Measurements from ENCODE around the gene CAMKMT.

CAMKMT gene

GRCh38 chr2:44360749-44361329 lies 908 bp upstream of the CAMKMT start:
- Histone ChIP-seq H3K4me1 (ENCODE audit: insufficient read depth, insufficient read length) (no peaks in the 10 kb centered on the region), H3K9ac (ENCODE audit: insufficient read length, low read depth) (peak overlapping the region; percentile 84), H3K4me3 (ENCODE audit: insufficient read length, low read depth) (peak overlapping the region; percentile 77), H3K36me3 (ENCODE audit: insufficient read depth, insufficient read length, low read length) (no peaks in the 10 kb centered on the region), H3K27me3 (ENCODE audit: insufficient read depth, insufficient read length) (no peaks in the 10 kb centered on the region), H3K9me3 (ENCODE audit: insufficient read depth, low read length) (no peaks in the 10 kb centered on the region)
- TF ChIP-seq SUZ12 (IDR thresholded peaks at IDR 0.05; ENCODE audit: extremely low read depth, insufficient read depth, insufficient read length) (no peak), YY1 (IDR thresholded peaks at IDR 0.05; ENCODE audit: insufficient read depth, insufficient read length) (no peak), ZNF274 (IDR thresholded peaks at IDR 0.05; ENCODE audit: low read depth, low read length) (no peak)
- no peak for DNase-seq (ENCODE audit: low read depth, low spot score)

DNA sequence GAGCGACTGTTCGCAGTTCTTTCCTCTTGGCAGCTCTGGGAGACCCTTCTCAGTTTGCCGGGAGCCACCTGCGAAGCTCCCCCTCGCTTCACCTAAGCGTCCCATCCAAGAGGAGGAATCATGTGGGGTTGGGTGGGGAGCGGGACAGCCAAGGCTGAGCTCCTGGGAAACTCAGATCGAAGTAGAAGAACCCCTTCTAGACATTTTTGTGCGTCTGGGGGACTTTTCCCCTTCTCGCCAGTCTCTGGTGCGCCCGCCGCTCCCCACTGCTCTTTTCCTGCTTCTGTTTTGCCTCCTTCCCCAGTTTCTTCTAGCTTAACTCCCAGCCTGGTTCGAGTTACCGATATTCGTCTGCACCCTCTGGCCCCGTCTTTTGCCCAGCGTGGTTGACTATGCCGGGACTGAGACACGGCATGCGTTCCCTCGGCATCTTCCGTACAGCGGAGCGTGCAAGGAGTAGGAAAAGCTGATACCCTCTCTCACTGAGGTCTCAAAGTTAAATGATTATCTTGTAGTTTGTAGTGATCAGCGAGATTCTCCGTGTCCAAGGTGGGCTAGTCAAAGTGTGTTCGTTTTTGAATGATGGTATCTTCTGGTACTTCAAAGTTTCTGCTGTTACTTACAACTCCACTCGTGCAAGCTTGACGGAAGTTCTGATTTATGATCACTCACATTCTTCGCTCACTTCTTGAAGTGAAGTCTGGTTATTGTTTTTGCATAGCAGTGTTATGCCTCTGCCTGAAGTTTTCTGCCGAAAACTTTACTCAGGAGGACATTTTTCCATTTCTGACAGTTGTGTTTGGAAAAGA lies 664 bp downstream of the CAMKMT start:
- Histone ChIP-seq H3K27me3 (ENCODE audit: insufficient read depth, insufficient read length) (no peaks in the 10 kb centered on the region), H3K36me3 (ENCODE audit: insufficient read depth, insufficient read length, low read length) (no peaks in the 10 kb centered on the region), H3K4me3 (ENCODE audit: insufficient read length, low read depth) (peak overlapping the region; percentile 87), H3K9ac (ENCODE audit: insufficient read length, low read depth) (peak overlapping the region; percentile 84), H3K4me1 (ENCODE audit: insufficient read depth, insufficient read length) (no peaks in the 10 kb centered on the region), H3K9me3 (ENCODE audit: insufficient read depth, low read length) (no peaks in the 10 kb centered on the region)
- no peak for DNase-seq (ENCODE audit: low read depth, low spot score)
- TF ChIP-seq SUZ12 (IDR thresholded peaks at IDR 0.05; ENCODE audit: extremely low read depth, insufficient read depth, insufficient read length) (no peak), YY1 (IDR thresholded peaks at IDR 0.05; ENCODE audit: insufficient read depth, insufficient read length) (no peak), ZNF274 (IDR thresholded peaks at IDR 0.05; ENCODE audit: low read depth, low read length) (no peak)

DNA sequence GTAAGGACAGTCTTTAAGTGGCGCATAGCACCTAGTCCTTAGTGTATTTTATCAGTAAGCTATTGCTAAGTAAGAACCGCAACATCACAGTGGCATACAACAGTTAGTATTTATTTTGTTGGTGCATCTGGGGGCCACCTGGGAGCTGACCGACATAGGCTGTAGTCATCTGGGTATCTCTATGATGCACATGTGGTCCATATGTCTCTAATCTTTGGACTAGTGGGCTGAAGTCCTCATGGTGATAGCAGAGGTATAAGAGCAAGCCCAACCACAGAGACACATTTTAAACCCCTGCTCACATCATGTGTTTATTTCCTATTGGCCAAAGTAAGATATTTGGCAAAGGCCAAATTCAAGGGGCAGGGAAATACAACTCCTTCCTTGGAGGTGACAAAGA lies 2.9 kb downstream of the CAMKMT start:
- Histone ChIP-seq H3K36me3 (ENCODE audit: insufficient read depth, insufficient read length, low read length) (no peaks in the 10 kb centered on the region), H3K4me1 (ENCODE audit: insufficient read depth, insufficient read length) (no peaks in the 10 kb centered on the region), H3K9me3 (ENCODE audit: insufficient read depth, low read length) (no peaks in the 10 kb centered on the region), H3K4me3 (ENCODE audit: insufficient read length, low read depth) (no peak overlapping the region), H3K9ac (ENCODE audit: insufficient read length, low read depth) (no peak overlapping the region), H3K27me3 (ENCODE audit: insufficient read depth, insufficient read length) (no peaks in the 10 kb centered on the region)
- no peak for DNase-seq (ENCODE audit: low read depth, low spot score)
- TF ChIP-seq ZNF274 (IDR thresholded peaks at IDR 0.05; ENCODE audit: low read depth, low read length) (no peak), YY1 (IDR thresholded peaks at IDR 0.05; ENCODE audit: insufficient read depth, insufficient read length) (no peak), SUZ12 (IDR thresholded peaks at IDR 0.05; ENCODE audit: extremely low read depth, insufficient read depth, insufficient read length) (no peak)

DNA sequence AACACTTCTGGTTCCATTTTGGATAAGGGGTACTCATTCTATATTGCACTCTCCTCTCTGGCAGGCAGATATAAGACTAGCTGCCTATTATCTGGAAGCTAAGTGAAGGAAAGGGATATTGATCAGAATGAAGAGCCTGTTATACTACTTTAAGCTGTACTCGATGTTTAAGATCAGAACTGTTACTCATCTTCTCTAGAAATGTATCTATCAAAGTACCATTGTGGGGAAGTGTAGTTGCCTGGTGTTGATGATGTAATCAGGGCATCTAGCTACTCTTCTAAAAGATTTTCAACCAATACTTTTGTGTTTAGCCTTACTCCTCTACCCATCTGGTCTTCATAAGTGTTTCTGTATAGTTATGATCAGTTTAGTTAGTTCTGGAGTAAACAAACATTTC lies 5.8 kb downstream of the CAMKMT start:
- DNase-seq (ENCODE audit: low read depth, low spot score), result no peak
- Histone ChIP-seq H3K4me1 (ENCODE audit: insufficient read depth, insufficient read length) (no peaks in the 10 kb centered on the region), H3K9me3 (ENCODE audit: insufficient read depth, low read length) (no peaks in the 10 kb centered on the region), H3K9ac (ENCODE audit: insufficient read length, low read depth) (no peak overlapping the region), H3K27me3 (ENCODE audit: insufficient read depth, insufficient read length) (no peaks in the 10 kb centered on the region), H3K4me3 (ENCODE audit: insufficient read length, low read depth) (no peak overlapping the region), H3K36me3 (ENCODE audit: insufficient read depth, insufficient read length, low read length) (no peaks in the 10 kb centered on the region)
- TF ChIP-seq ZNF274 (IDR thresholded peaks at IDR 0.05; ENCODE audit: low read depth, low read length) (no peak), YY1 (IDR thresholded peaks at IDR 0.05; ENCODE audit: insufficient read depth, insufficient read length) (no peak), SUZ12 (IDR thresholded peaks at IDR 0.05; ENCODE audit: extremely low read depth, insufficient read depth, insufficient read length) (no peak)

GRCh38 chr2:44369392-44369791 lies 7.6 kb downstream of the CAMKMT start:
- H3K4me1 ChIP-seq (ENCODE audit: insufficient read depth, insufficient read length), result no peaks in the 10 kb centered on the region
- TF ChIP-seq ZNF274 (IDR thresholded peaks at IDR 0.05; ENCODE audit: low read depth, low read length), result no peak
- TF ChIP-seq YY1 (IDR thresholded peaks at IDR 0.05; ENCODE audit: insufficient read depth, insufficient read length), result no peak
- no peak for TF ChIP-seq SUZ12 (IDR thresholded peaks at IDR 0.05; ENCODE audit: extremely low read depth, insufficient read depth, insufficient read length)
- DNase-seq (ENCODE audit: low read depth, low spot score), result no peak
- H3K9me3 ChIP-seq (ENCODE audit: insufficient read depth, low read length), result no peaks in the 10 kb centered on the region
- no peak overlapping the region for H3K9ac ChIP-seq (ENCODE audit: insufficient read length, low read depth)
- H3K36me3 ChIP-seq (ENCODE audit: insufficient read depth, insufficient read length, low read length), result peaks cover 2% of the 10 kb centered on the region
- H3K27me3 ChIP-seq (ENCODE audit: insufficient read depth, insufficient read length), result no peaks in the 10 kb centered on the region
- no peak overlapping the region for H3K4me3 ChIP-seq (ENCODE audit: insufficient read length, low read depth)

DNA sequence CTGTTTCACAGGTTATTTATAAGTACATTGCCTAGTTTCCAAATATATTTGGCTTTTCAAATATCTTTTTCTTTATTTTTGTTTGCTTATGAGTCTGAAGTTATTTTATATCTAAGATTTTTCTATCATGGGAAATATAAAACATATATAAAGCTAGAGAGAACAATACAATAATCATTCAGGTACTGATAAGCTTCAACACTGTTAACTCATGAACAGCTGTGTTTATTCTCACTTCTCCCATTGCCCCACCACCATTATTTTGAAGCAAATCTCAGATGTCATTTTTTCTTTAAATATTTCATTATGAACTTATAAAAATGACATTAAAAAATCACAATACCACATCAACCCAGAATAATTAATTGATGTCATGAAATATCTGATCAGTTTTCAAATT lies 9.7 kb downstream of the CAMKMT start:
- H3K36me3 ChIP-seq (ENCODE audit: insufficient read depth, insufficient read length, low read length), result peaks cover 2% of the 10 kb centered on the region
- no peaks in the 10 kb centered on the region for H3K27me3 ChIP-seq (ENCODE audit: insufficient read depth, insufficient read length)
- no peaks in the 10 kb centered on the region for H3K4me1 ChIP-seq (ENCODE audit: insufficient read depth, insufficient read length)
- TF ChIP-seq ZNF274 (IDR thresholded peaks at IDR 0.05; ENCODE audit: low read depth, low read length) (no peak), SUZ12 (IDR thresholded peaks at IDR 0.05; ENCODE audit: extremely low read depth, insufficient read depth, insufficient read length) (no peak), YY1 (IDR thresholded peaks at IDR 0.05; ENCODE audit: insufficient read depth, insufficient read length) (no peak)
- no peak for DNase-seq (ENCODE audit: low read depth, low spot score)
- no peak overlapping the region for H3K9ac ChIP-seq (ENCODE audit: insufficient read length, low read depth)
- no peak overlapping the region for H3K4me3 ChIP-seq (ENCODE audit: insufficient read length, low read depth)
- no peaks in the 10 kb centered on the region for H3K9me3 ChIP-seq (ENCODE audit: insufficient read depth, low read length)

- Histone ChIP-seq H3K9me3 (ENCODE audit: insufficient read depth, low read length) (no peaks in the 10 kb centered on the region), H3K4me3 (ENCODE audit: insufficient read length, low read depth) (no peak overlapping the region), H3K27me3 (ENCODE audit: insufficient read depth, insufficient read length) (no peaks in the 10 kb centered on the region), H3K4me1 (ENCODE audit: insufficient read depth, insufficient read length) (no peaks in the 10 kb centered on the region), H3K9ac (ENCODE audit: insufficient read length, low read depth) (no peak overlapping the region), H3K36me3 (ENCODE audit: insufficient read depth, insufficient read length, low read length) (peaks cover 2% of the 10 kb centered on the region)
- no peak for TF ChIP-seq ZNF274 (IDR thresholded peaks at IDR 0.05; ENCODE audit: low read depth, low read length)
- TF ChIP-seq SUZ12 (IDR thresholded peaks at IDR 0.05; ENCODE audit: extremely low read depth, insufficient read depth, insufficient read length), result no peak
- TF ChIP-seq YY1 (IDR thresholded peaks at IDR 0.05; ENCODE audit: insufficient read depth, insufficient read length), result no peak
- DNase-seq (ENCODE audit: low read depth, low spot score), result no peak
Measured at GRCh38 chr2:44372246-44372645, 10.5 kb downstream of the CAMKMT start.

All from NT2/D1 (cell line).